ENCODE measurements around the gene PLAGL1. TPM values are rescaled to one million over a fixed set of nuclear protein-coding genes. Genes with fewer than 3 reads are reported as not detected.

PLAGL1 gene
- total RNA-seq, 4 donors from 2014 or later: 23.2 to 30.0 (median 29.6) TPM

DNA sequence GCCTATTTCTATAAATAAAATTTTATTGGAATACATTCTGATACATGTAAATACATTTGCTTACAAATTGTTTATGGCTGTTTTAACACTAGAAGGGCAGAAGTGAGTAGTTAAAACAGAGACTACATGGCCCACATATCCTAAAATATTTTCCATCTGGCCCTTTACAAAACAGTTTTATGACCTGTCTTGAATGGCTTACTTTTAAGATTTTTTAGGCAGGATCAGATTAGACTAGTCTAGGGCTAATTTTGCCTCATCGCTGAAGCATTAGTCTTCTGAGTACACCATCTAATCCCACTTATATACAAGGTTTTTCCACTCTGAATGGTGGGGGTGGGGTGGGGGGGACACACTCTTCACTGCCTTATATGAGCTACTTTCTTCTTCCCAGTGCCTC, 27.1 kb downstream of the PLAGL1 start:
- Histone ChIP-seq H3K4me3 (no peak overlapping the region), H3K36me3 (no peaks in the 10 kb centered on the region), H3K27ac (no peak overlapping the region), H3K4me1 (no peaks in the 10 kb centered on the region), H3K27me3 (no peaks in the 10 kb centered on the region), H3K9me3 (peaks cover 0 to 5% (median 0%) of the 10 kb centered on the region in 4 donors)
- DNase-seq (ENCODE audit: low spot score in 2 of 2): no peak
- WGBS, 2 donors: 97 to 100% methylated on average over 1 of the region's 1 CpG
- TF ChIP-seq, protein P1, sequence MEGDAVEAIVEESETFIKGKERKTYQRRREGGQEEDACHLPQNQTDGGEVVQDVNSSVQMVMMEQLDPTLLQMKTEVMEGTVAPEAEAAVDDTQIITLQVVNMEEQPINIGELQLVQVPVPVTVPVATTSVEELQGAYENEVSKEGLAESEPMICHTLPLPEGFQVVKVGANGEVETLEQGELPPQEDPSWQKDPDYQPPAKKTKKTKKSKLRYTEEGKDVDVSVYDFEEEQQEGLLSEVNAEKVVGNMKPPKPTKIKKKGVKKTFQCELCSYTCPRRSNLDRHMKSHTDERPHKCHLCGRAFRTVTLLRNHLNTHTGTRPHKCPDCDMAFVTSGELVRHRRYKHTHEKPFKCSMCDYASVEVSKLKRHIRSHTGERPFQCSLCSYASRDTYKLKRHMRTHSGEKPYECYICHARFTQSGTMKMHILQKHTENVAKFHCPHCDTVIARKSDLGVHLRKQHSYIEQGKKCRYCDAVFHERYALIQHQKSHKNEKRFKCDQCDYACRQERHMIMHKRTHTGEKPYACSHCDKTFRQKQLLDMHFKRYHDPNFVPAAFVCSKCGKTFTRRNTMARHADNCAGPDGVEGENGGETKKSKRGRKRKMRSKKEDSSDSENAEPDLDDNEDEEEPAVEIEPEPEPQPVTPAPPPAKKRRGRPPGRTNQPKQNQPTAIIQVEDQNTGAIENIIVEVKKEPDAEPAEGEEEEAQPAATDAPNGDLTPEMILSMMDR (IDR thresholded peaks at IDR 0.05): no peak
- no peak for TF ChIP-seq EP300 (IDR thresholded peaks at IDR 0.05)
- TF ChIP-seq POLR2A (IDR thresholded peaks at IDR 0.05): no peak

DNA sequence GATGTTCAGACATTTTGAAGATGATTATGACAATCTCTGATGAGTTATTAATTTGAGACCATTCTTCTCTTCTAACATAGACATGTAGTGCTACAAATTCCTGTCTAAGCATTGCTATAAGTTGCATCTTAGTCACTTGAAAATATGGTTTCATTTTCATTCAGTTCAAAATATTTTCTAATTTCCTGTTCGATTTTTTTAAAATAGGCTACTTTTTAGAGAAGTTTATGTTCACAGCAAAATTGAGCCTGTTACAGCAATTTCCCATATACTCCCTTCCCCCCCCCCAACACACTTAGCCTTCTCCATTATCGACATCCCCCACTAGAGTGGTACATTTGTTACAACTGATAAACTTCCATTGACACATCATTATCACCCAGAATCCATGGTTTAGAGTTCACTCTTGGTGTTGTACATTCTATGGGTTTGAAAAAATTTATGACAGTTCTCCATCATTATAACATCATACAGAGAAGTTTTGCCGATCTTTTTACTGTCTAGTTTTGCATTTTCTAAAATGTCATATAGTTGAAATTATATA, 31.2 kb downstream of the PLAGL1 start:
- Histone ChIP-seq H3K27ac (no peak overlapping the region), H3K4me1 (peaks cover 0 to 15% (median 0%) of the 10 kb centered on the region in 4 donors), H3K36me3 (no peaks in the 10 kb centered on the region), H3K4me3 (no peak overlapping the region), H3K27me3 (no peaks in the 10 kb centered on the region), H3K9me3 (peaks cover 0 to 5% (median 0%) of the 10 kb centered on the region in 4 donors)
- no peak for DNase-seq (ENCODE audit: low spot score in 2 of 2)
- TF ChIP-seq EP300 (IDR thresholded peaks at IDR 0.05) (no peak), POLR2A (IDR thresholded peaks at IDR 0.05) (no peak)
- TF ChIP-seq, protein P1 (IDR thresholded peaks at IDR 0.05): no peak
- 76 to 89% methylated on average over 3 of the region's 3 CpGs for WGBS, 2 donors

DNA sequence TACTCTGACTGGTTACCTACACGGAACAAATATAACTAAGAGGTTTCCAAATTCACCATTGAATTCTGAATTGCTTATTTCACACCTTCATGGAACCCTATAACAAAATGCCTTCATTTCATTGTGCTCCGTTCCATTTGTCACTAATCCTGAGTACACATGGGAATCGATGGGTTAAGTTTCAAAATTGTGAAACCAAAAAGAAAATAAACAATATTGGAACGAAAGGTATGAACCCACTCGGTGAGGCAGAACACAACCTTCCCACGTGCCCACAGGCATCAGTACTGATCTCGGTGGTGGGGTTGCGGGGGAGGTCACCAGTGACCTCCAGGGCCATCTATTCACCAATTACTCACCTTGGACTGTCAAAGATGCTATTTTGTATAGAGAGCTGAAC, 34.0 kb downstream of the PLAGL1 start:
- no peaks in the 10 kb centered on the region for H3K27me3 ChIP-seq
- H3K27ac ChIP-seq: no peak overlapping the region
- no peaks in the 10 kb centered on the region for H3K36me3 ChIP-seq
- H3K4me1 ChIP-seq: peaks cover 0 to 33% (median 0%) of the 10 kb centered on the region in 4 donors
- 61 to 75% methylated on average over 8 of the region's 8 CpGs for WGBS, 2 donors
- H3K4me3 ChIP-seq: no peak overlapping the region
- DNase-seq (ENCODE audit: low spot score in 2 of 2): no peak
- H3K9me3 ChIP-seq: no peaks in the 10 kb centered on the region
- no peak for TF ChIP-seq POLR2A (IDR thresholded peaks at IDR 0.05)
- no peak for TF ChIP-seq EP300 (IDR thresholded peaks at IDR 0.05)
- TF ChIP-seq, protein P1 (IDR thresholded peaks at IDR 0.05): no peak

- 51 to 57% methylated on average over 13 of the region's 13 CpGs for WGBS, 2 donors
- H3K36me3 ChIP-seq: no peaks in the 10 kb centered on the region
These were observed 34.7 kb downstream of the PLAGL1 start for GRCh38 chr6:143973097-143973966.

More at GRCh38 chr6:143973097-143973966, 34.7 kb downstream of the PLAGL1 start:
- TF ChIP-seq, protein P1 (IDR thresholded peaks at IDR 0.05): no peak
- no peak for TF ChIP-seq EP300 (IDR thresholded peaks at IDR 0.05)
- no peak for TF ChIP-seq POLR2A (IDR thresholded peaks at IDR 0.05)
- DNase-seq (ENCODE audit: low spot score in 2 of 2): no peak
- peaks cover 0 to 33% (median 0%) of the 10 kb centered on the region in 4 donors for H3K4me1 ChIP-seq
- H3K9me3 ChIP-seq: no peaks in the 10 kb centered on the region
- no peak overlapping the region for H3K4me3 ChIP-seq
- H3K27ac ChIP-seq: no peak overlapping the region
- H3K27me3 ChIP-seq: no peaks in the 10 kb centered on the region

Data from tibial nerve (tissue), 4 donors.